Measurements from ENCODE around the gene GSTO1.

Gene GSTO1

GRCh38 chr10:104307576-104308438 is 53.1 kb downstream of the GSTO1 start:
- DNase-seq, result no peak

- DNase-seq, result no peak
Measured at GRCh38 chr10:104308439-104308903, 53.8 kb downstream of the GSTO1 start.

GRCh38 chr10:104309980-104310978 is 55.6 kb downstream of the GSTO1 start:
- no peak for DNase-seq

- no peak for DNase-seq
Measured at GRCh38 chr10:104311184-104311720, 56.6 kb downstream of the GSTO1 start.

- DNase-seq, result no peak
Measured at GRCh38 chr10:104314591-104315485, 60.1 kb downstream of the GSTO1 start.

GRCh38 chr10:104315486-104315921 is 60.8 kb downstream of the GSTO1 start:
- no peak for DNase-seq

GRCh38 chr10:104316321-104317099 is 61.8 kb downstream of the GSTO1 start:
- no peak for DNase-seq

Measured in activated CD8-positive, alpha-beta memory T cell treated with anti-CD3 and anti-CD28 coated beads, Interleukin-2, amount 50 U/mL, for 4 hours (primary cell).